Activated T-cell treated with anti-CD3 and anti-CD28 coated beads for 48 hours (primary cell): Measurements from ENCODE around the gene PHLDA3.

ENCODE experiments used
- DNase-seq: peaks from one replicate; pipeline ENCODE4 v3.0.0-alpha.2; 2020; ENCODE audit warnings: low read depth

Gene PHLDA3

DNA sequence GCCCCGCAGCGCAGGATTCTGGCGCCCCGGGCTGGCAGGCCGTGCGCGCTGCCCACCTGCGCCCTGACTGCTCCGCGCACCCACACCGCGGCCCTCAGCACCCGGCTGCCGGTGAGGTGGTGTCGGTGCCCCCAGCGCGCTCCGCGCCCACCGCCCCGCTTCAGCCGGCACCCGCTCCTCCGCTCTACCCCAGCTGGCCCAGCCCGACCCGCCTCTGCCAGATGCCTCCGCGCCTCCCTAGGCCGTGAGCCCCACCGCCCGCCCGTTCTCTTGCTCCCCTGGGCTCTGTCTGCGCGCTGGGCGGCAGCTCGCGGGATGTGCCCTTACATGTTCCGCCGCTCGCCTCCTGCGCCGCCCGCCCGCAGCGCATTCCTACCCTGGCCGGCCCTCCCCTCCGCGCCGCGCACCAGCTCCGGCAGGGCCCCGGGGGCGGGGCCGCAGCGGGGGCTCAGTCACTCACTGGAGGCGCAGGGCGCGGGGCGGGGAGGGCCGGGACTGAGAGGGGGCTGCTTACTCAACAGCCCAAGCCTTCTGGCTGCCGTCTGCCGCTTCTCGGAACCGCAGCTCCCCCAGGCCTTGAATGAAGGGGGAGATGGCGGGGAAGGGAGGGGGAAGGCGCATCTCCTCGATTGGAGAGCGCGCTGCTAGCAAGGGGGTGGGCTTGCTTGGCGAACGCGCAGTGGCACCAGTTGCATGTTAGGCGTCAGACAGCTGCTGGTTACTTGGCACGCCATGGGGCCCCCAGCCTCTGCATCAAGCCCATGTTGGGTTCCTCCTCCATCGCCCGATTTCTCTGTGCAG is at the start of gene PHLDA3:
Gene PHLDA3, minus strand, starts transcription at position 345 of the 801 bp plus-strand sequence. CDS start 402 bp downstream, outside the sequence.
- peak; percentile 30 for DNase-seq

DNA sequence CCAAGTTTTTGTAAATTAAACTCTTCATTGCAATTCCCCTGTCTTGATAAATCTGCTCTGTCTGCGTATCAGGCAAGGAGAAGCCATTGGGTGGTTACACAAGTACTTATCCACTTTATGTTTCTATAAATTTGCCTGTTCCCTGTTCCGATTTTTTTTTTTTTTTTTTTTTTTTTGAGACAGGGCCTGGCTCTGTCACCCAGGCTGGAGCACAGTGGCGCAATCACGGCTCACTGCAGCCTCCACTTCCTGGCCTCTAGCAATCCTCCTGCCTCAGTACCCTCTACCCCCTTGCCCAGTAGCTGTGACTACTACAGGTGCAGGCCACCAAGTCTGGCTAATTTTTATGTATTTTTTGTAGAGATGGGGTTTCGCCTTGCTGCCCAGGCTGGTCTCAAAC is 49.1 kb upstream of the PHLDA3 start:
- DNase-seq = no peak

DNA sequence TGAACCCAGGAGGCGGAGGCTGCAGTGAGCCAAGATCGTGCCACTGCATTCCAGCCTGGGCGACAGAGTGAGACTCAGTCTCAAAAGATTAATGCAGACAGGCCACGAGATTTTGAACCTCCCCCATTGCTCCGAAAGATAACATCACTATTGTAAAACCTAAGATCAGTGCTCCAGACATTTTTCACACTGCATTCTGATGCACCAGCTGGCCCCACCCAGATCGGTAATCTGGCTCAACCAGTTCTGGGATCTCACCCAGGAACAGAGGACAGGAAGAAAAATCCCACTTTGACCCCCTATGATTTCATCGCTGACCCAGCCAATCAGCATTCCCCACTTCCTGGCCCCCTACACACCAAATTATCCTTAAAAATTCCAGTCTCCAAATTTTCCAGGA is 48.6 kb upstream of the PHLDA3 start:
- DNase-seq = no peak

DNA sequence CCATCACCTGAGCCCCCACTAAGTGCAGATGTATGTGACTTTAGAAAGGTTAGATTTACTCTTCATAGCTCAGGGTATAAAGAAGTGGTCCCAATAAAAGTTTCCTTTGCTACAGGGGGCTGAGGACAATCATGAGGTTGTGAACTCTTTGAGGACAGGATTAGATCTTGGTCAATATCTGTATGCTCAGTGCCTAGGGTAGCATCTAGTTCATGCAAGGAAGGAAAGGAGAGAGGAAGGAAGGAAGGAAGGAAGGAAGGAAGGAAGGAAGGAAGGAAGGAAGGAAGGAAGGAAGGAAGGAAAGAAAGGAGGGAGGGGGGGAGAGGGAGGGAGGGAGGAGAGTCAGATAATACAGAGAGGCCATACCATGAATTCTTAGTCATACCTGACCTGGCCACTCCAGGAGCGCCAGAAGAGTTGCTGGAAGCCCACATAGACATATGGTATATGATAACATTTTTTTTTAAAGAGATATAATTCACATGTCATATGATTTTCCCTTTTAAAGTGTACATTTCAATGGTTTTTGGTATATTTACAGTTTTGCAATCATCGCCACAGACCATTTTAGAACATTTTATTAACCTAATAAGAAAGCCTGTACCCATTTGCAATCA is 47.6 kb upstream of the PHLDA3 start:
- no peak for DNase-seq

- no peak for DNase-seq
Observed at GRCh38 chr1:201515895-201516294, 46.9 kb upstream of the PHLDA3 start.

DNA sequence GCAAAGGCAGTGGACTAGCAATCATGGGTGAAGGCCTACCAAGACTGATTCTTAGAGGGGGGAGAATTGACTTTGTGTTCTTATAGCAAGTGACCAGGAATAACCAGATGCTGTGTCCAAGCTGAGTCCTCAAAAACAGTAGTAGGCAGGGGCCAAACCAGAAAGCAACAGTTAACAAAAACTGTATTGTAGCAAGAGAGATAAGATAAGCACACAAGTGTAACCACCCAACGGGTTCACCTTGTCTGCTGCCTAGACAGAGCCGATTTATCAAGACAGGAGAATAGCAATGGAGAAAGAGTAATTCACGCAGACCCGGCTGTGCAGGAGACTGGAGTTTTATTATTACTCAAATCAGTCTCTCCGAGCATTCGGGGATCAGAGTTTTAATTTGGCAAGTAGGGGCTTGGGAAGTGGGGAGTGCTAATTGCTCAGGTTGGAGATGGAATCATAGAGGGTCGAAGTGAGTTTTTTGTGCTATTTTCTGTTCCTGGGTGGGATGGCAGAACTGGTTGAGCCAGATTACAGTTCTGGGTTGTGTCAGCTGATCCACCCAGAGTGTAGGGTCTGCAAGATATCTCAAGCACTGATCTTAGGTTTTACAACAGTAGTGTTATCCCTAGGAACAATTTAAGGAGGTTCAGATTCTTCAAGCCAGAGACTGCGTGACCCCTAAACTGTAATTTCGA is 46.2 kb upstream of the PHLDA3 start:
- DNase-seq = no peak

DNA sequence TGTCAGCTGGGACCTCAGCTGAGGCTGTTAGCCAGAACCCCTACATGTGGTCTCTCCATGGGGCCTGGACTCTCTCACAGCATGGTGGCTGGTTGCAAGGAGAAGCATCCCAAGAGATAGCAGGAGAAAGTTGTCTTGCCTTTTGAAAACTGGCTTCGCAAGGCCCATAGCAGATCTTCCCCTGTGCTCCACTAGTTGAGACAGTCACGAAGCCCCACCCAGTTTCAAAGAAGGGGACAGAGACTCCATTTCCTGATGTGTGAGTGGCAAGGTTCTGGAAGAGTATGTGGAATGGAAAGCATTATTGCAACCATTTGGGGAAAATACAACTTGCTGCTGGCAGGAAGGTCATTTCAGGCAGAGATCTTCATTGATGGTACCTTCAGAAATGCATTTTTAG is 45.5 kb upstream of the PHLDA3 start:
- no peak for DNase-seq

GRCh38 chr1:201513498-201514243 is 44.7 kb upstream of the PHLDA3 start:
- DNase-seq = no peak

DNA sequence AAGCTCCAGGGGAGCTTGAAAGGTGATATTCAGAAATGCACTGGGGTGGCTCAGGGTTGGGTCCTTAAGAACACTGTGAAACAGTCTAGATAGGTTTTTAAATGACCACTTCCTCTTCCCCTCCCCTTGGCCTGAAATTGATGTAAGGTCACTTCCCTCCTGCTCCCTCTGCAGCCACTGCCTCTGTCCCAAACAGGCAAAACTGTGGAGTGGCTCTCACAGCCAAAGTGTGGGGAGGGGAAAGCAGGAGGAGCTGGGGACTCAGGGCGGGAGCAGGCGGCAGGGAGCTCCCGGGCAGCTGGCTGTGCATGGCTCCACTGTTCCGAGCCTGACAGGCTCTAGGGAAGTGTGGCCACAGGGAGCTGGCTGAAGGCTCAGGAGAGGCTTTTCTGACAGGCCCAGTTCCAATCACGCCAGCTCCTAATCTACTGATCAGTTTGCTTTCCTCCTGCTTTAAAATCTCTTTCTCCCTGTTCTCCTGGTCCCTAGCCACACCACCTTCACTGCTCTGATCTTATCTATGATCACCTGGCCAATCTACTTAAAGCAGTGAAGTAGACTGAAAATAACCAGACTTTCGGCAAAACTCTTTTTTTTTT is 43.1 kb upstream of the PHLDA3 start:
- no peak for DNase-seq

DNA sequence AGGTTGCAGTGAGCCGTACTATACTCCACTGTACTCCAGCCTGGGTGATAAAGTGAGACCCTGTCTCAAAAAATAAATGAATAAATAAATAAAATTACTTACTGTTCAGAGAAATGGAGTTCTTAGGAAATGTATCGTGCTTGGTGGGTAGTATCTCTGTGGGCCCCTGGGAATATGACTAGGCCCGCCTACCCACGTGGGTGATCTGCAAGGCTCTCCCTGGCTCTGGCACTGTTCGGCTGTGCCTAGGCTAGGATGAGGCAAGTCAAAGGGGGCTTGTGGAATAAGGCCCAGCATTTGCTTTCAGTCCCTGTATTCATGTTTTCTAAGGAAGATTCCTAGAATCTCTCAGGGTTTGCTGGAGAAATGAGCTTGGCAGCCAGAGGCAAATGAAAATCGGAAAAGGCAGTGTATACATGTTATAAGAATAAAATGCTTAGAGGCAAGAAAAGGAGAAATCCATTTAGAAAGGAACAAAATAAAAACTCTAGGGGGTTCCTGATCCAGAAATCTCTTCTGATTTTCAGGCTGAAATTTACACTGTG is 42.5 kb upstream of the PHLDA3 start:
- no peak for DNase-seq

DNA sequence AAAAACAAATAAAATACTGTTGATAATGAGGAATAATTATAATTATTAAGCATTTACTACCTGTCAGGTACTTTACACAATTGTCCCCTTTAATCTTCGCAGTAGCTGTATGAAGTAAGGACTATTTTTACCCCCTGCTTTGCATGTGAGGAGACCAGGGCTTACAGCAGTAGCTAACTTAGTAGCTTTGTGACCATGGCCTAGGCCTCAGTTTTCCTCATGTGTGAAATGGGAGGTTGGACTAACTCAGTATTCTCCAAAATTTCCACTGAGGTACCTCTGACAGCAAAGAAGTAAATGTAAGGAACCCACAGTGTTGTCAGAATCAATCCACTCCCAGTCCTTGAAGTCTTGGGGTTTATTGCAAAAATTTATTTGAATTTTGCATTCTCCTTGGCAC is 41.7 kb upstream of the PHLDA3 start:
- DNase-seq = no peak

DNA sequence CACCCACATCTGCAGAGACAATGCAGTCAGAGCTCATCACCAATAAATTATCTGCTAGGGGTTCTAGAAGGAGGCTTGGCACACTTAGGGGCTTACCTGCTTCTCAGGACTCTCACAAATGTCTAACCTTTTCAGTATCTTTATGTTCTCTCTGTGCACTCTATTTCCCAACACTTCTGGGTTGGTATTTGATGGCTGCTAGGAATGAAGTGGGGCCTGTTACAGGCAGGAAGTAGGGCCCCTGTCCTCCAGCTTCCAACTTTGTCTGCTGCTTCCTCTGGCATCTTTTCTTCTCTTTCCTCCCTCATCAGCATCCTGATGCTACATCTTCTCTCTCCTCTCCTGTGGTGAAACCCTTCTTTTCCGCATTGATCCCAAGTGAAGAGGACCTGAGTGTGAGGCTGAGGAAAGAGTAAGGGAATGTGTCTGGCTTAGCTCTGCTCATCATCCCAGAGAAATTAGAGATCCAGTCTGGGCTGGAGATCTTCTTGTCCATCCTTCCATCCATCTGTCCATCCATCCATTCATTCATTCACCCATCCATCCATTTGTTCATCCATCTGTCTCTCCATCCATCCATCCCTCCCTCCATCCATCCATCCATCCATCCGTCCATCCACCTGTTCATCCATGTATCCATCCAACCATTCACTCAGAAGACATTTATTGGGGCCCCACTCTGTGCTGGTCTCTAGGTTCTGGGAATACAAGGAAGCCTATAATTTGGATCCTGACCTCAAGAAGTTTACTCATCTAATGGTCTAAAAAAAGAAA is 40.8 kb upstream of the PHLDA3 start:
- DNase-seq = no peak

DNA sequence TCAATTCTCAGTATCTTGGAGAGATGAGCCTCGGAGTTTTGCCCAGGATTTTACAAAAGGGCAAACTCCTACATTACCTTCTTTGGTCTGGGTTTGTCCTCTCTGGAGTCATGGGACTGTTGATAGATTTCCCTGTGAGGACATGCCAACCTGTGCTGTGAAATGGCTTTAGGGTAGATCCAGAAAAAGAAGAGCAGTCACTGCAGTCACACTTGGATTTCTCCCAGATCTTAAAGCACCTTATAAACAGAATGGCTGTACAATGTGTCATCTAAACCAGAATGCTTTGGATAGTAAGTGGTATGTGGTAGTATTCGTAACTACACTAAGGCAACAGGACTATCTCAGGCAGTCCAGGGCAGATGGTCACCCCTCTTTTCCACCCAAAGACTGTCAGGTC is 39.8 kb upstream of the PHLDA3 start:
- no peak for DNase-seq

- no peak for DNase-seq
Observed at GRCh38 chr1:201507360-201507675, 38.3 kb upstream of the PHLDA3 start.

DNA sequence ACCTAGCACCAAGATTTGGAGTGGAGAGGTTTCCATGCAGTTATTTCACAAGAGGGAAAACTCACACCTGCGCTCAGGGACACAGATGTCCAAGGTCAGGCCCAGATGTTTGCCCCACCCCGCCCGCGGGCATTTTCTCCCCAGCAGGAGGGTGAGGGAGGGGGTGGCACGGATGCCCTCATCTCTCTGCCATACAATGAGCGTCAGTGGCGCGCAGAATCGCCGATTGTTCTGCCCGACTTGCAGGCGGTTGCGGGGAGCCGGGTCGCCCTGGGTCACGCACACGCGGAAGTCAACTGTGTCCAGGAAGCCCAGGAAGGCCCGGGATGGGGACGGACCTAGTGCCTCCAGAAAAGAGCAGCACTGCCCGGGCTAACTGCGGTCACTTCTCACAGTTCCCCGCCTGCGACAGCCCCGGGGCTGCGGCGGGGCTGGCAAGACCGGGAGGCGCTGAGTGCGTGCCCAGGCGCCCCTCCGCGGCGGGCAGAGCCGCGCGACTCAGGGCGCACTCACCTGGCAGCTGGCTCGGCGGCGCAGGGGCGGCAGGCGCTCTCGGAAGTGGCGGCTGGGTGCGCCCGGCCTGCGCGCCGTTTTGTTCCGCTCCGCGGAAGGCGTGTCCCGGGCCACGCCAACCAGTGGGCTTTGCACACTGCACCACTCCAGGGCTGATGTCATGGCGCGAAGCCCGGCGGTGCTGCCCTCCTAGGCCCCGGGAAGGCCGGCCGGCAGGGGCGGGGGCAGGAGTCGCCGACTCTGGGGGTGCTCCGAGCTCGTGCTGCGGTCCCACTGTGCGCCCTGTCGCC is 37.8 kb upstream of the PHLDA3 start, which contains the start of gene CSRP1:
Gene CSRP1, minus strand, starts transcription at position 567 of the 803 bp plus-strand sequence. CDS start 10,820 bp downstream, outside the sequence.
- peak; percentile 87 for DNase-seq

DNA sequence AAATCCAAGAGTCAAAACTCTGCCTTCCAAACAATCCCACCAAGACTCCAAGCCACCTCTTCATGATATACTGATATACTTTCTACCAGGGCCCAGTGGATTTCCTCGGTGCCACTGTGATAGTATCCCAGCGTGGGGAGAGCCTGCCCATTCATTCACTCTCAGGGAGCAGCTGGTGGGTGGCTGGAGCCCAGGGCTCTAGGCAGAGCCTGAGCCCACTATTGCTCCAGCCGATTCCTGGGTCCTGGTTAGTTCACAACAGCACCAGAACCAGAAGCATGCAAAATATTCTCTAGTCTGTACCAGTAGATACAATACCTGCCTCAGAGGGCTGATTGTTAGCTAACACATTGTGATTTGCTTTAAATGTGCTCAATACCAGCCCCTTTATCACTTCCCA is 37.1 kb upstream of the PHLDA3 start:
- no peak for DNase-seq

DNA sequence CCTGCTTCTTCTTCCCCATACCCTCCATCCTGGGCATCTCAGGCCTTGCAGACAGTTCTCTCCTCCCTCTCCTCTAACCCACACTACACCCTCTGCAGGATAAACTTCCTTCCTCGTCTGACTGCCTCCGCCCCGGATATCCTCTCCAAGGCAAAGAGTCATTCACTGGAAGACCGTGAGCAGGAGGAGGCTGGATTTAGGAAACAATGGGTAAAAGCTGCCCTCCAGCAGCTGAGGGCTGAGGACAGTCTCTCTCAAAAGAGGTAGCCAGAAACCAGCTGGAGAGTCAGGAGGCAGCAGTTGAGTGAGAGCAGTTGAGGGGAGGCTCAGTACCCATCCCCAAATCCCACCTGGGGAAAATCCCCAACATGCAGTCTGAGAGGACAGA is 36.5 kb upstream of the PHLDA3 start:
- no peak for DNase-seq

- DNase-seq = no peak
Observed at GRCh38 chr1:201504799-201505502, 36.0 kb upstream of the PHLDA3 start.

DNA sequence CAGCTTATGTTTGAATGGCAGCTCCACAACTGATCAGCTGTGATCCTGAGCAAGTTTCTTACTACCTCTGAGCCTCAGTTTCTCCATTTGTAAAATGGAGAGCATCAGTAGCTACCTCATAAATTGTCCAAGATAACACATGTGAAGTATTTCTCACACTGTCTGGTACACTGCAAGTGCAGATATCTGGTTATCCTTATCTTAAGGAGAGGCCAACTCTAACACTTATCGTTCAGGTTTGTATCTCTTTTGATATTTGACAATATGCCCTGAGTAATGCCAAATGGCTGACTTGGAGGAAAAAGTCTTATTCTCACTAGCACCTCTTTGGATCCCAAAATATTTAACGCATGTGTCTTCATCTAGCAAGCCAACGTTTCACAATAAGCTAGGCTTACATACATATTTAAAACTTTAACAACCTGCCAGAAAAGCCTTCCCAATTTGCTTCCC is 35.2 kb upstream of the PHLDA3 start:
- no peak for DNase-seq
